Measurements from ENCODE around the gene HIPK1. TPM values are rescaled to one million over a fixed set of nuclear protein-coding genes. Genes with fewer than 3 reads are reported as not detected.

The HIPK1 gene
- total RNA-seq, 1 donor from 2014 or later: 63.5 TPM

Other genes with a start within 250 kb of the HIPK1 start
- gene PHTF1, start 169.8 kb upstream of the HIPK1 start, total RNA-seq: 15.0 TPM
- gene RSBN1, start 116.8 kb upstream of the HIPK1 start, total RNA-seq: 11.0 TPM
- gene PTPN22, start 57.6 kb upstream of the HIPK1 start, total RNA-seq: 0.70 TPM
- gene BCL2L15, start 41.7 kb upstream of the HIPK1 start, total RNA-seq: not detected
- 12.6 TPM for gene AP4B1, start 24.5 kb upstream of the HIPK1 start, total RNA-seq
- 2.1 TPM for gene DCLRE1B, start 24.0 kb upstream of the HIPK1 start, total RNA-seq
- gene OLFML3, start 50.1 kb downstream of the HIPK1 start, total RNA-seq: 8.2 TPM
- gene SYT6, start 224.5 kb downstream of the HIPK1 start, total RNA-seq: 0.22 TPM

Measured in cardiac septum (tissue), 1 donor.